Left lung (tissue), 10 donors: ENCODE results near the gene UCHL1. TPM values are rescaled to one million over a fixed set of nuclear protein-coding genes. Genes with fewer than 3 reads are reported as not detected.

Experiments used
- ATAC-seq: fragments of 200-7000 bp; cut with Tn5 transposase; one replicate; pipeline ENCODE4 v1.9.1; 2020; ENCODE audit warnings: moderate library complexity
- DNase-seq, 4 donors: peaks; one replicate each; pipeline ENCODE4 v3.0.0-alpha.2; 2013 to 2020
- H3K27ac ChIP-seq, 2 donors: fragments of 200-600 bp; sonication (generic) in 1 of 2; one replicate each; pipeline versions ENCODE4 v1.5.0 to v1.8.0; 2020 to 2021
- H3K27me3 ChIP-seq, 2 donors: fragments of 200-600 bp; sonication (generic) in 1 of 2; one replicate each; pipeline versions ENCODE4 v1.5.0 to v1.8.0; 2020 to 2021
- H3K36me3 ChIP-seq, 2 donors: fragments of 200-600 bp; sonication (generic) in 1 of 2; one replicate each; pipeline versions ENCODE4 v1.5.0 to v1.8.0; 2020 to 2021
- H3K4me1 ChIP-seq, 2 donors: fragments of 200-600 bp; one replicate each; pipeline ENCODE4 v1.8.0; 2021
- H3K4me3 ChIP-seq, 2 donors: fragments of 200-600 bp; sonication (generic) in 1 of 2; one replicate each; pipeline versions ENCODE4 v1.5.0 to v1.8.0; 2020 to 2021; ENCODE audit warnings: mild to moderate bottlenecking in 1 of 2
- H3K9me3 ChIP-seq, 2 donors: fragments of 200-600 bp; sonication (generic) in 1 of 2; one replicate each; pipeline versions ENCODE4 v1.5.0 to v1.8.0; 2020 to 2021
- CTCF ChIP-seq, 2 donors: fragments of 200-600 bp; sonication (generic) in 1 of 2; IDR thresholded peaks; one replicate each; pipeline versions ENCODE4 v1.5.0 to v1.8.0; 2021; ENCODE audit warnings: antibody characterized with exemption in 2 of 2
- intact Hi-C, 2 donors: fragments of 100-400 bp; cut with DNase I; formaldehyde crosslinking; loops; one replicate each; pipeline versions ENCODE4 v1.11.2 to v1.14.2; 2022
- polyA plus RNA-seq, 6 donors: library from polyadenylated mRNA; unstranded; fragments of 120-200 nt; gene quantifications; one replicate each; pipeline ENCODE4 v1.2.1, GENCODE V29; 2013; ENCODE audit not compliant: insufficient read length in 6 of 6
- total RNA-seq, 2 donors: library from RNA; stranded (reverse); fragmentation: NEBNext Ultra II Directional; extraction: Animal tissue kit (Norgen Biotek cat#: 25700); gene quantifications; one replicate each; pipeline ENCODE4 v1.2.1, GENCODE V29; 2021
- donor health status: DM: no; HTN: yes; CAD: no.
- donor health status: DM: no; HTN: no; CAD: no.

The UCHL1 gene
- total and polyA plus RNA-seq, 8 donors = 12.3 to 31.6 (median 16.4) TPM

- intact Hi-C loops = no loop called here
- H3K4me1 ChIP-seq = no peaks in the 10 kb centered on the region
- no peaks in the 10 kb centered on the region for H3K36me3 ChIP-seq
- H3K4me3 ChIP-seq = no peak overlapping the region
- no peaks in the 10 kb centered on the region for H3K9me3 ChIP-seq
- no peak for TF ChIP-seq CTCF (IDR thresholded peaks at IDR 0.05)
- H3K27me3 ChIP-seq = no peaks in the 10 kb centered on the region
- H3K27ac ChIP-seq = no peak overlapping the region
- DNase-seq (no peak), ATAC-seq (no peak)
Measured at GRCh38 chr4:41232406-41232805, 24.3 kb upstream of the UCHL1 start.

GRCh38 chr4:41232856-41233255, 23.9 kb upstream of the UCHL1 start:
- intact Hi-C loops = no loop called here

DNA sequence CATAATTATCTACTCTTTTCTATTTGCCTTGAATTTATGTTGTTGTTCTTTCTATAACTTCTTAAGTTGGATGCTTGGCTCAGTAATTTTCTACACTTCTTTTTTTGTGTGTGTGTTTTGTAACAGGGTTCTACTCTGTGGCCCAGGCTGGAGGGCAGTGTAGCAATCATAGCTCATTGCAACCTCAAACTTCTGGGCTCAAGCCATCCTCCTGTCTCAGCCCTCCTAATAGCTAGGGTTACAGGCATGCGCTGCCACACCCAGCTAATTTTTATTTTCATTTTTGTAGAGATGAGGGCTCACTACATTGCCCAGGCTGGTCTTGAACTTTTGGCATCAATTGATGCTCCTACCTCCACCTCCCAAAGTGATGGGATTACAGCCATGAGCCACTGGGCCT, 20.7 kb upstream of the UCHL1 start:
- no peaks in the 10 kb centered on the region for H3K36me3 ChIP-seq
- H3K9me3 ChIP-seq = no peaks in the 10 kb centered on the region
- DNase-seq (no peak), ATAC-seq (no peak)
- TF ChIP-seq CTCF (IDR thresholded peaks at IDR 0.05) = no peak
- H3K4me3 ChIP-seq = no peak overlapping the region
- H3K4me1 ChIP-seq = no peaks in the 10 kb centered on the region
- no peaks in the 10 kb centered on the region for H3K27me3 ChIP-seq
- intact Hi-C loops = no loop called here
- no peak overlapping the region for H3K27ac ChIP-seq

More at GRCh38 chr4:41232856-41233255, 23.9 kb upstream of the UCHL1 start:
- no peaks in the 10 kb centered on the region for H3K27me3 ChIP-seq
- DNase-seq = no peak
- H3K4me3 ChIP-seq = no peak overlapping the region
- no peaks in the 10 kb centered on the region for H3K36me3 ChIP-seq
- no peak for TF ChIP-seq CTCF (IDR thresholded peaks at IDR 0.05)
- no peak for ATAC-seq
- H3K4me1 ChIP-seq = no peaks in the 10 kb centered on the region
- no peak overlapping the region for H3K27ac ChIP-seq
- no peaks in the 10 kb centered on the region for H3K9me3 ChIP-seq

DNA sequence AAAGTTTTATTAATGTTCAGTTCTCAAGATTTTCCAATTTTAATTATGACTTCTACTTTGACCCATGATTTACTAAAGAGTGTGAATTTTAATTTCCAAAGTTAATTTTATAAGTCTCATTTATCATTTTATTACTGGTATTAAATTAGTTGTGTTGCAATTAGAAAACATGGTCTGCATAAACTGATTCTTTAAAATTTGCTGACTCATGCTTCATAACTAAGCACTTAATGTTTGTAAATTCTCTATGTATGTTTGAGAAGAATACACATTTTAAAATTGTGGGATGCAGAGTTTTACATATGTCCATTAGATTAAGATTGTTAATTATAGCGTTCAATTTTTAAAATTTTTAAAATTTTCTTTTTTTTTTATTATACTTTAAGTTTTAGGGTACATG, 20.2 kb upstream of the UCHL1 start:
- Histone ChIP-seq H3K27ac (no peak overlapping the region), H3K27me3 (no peaks in the 10 kb centered on the region), H3K9me3 (no peaks in the 10 kb centered on the region), H3K36me3 (no peaks in the 10 kb centered on the region), H3K4me1 (no peaks in the 10 kb centered on the region), H3K4me3 (no peak overlapping the region)
- DNase-seq (no peak), ATAC-seq (no peak)
- no peak for TF ChIP-seq CTCF (IDR thresholded peaks at IDR 0.05)
- intact Hi-C loops = no loop called here

DNA sequence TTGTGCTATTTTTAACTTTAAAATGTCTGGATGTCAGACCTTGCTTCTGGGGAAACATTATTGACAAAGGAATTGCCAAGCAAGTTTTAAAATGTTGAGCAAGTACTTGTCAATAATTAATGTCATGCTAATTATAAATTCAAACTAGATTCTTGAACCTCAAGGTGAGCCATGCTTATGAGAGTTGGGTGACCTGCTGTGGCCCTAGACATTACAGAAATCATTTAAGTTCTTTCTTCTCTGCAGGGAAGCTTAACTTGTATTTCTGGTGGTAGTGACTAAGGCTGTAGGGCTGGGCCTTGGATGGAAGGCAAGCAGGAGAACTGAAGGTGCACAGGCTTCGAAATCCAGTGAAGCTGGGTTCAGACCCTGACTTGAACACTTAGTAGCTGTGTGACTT, 14.8 kb upstream of the UCHL1 start:
- TF ChIP-seq CTCF (IDR thresholded peaks at IDR 0.05) = no peak
- intact Hi-C loops = no loop called here
- no peak for ATAC-seq
- Histone ChIP-seq H3K36me3 (no peaks in the 10 kb centered on the region), H3K9me3 (no peaks in the 10 kb centered on the region), H3K27me3 (no peaks in the 10 kb centered on the region), H3K4me3 (no peak overlapping the region), H3K27ac (no peak overlapping the region), H3K4me1 (no peaks in the 10 kb centered on the region)
- DNase-seq = no peak
